Pulmonary artery endothelial cell (primary cell): ENCODE measurements around the gene CLEC18A. TPM values are rescaled to one million over a fixed set of nuclear protein-coding genes. Genes with fewer than 3 reads are reported as not detected.
"Not testable (repeated sequence)": the region's sequence is repeated elsewhere in the genome, so short reads cannot be mapped to it uniquely, and the experiment has no call there.

Experiments
- DNase-seq: peaks from one replicate; pipeline ENCODE4 v3.0.0-alpha.2; 2011; ENCODE audit warnings: low read depth, low spot score
- total RNA-seq: library from RNA; depleted of rRNA; stranded (reverse); fragments of >200 nt; gene quantifications from 2 replicates; pipeline ENCODE4 v1.2.3, GENCODE V29; 2014

The CLEC18A gene
- total RNA-seq, 1 donor from 2014 or later = 0.13 TPM

- DNase-seq = no peak
Measured at GRCh38 chr16:69930117-69930776, 20.9 kb upstream of the CLEC18A start.

GRCh38 chr16:69931631-69932030 is 19.5 kb upstream of the CLEC18A start:
- no peak for DNase-seq

DNA sequence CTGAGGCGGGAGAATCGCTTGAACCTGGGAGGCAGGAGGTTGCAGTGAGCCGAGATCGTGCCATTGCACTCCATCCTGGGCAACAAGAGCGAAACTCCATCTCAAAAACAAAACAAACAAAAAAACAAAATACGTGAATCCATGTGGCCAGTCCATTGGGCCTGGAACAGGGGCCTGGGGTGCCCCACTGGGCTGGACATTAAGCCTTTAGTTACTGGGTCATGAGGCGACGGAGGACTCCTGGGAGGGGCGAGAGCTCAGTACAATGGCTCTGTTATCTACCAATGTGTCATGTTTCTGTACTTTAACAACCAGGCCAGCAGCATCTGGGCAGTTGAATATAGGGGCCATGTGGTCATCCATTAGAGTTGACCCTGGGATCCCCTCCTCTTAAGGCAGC is 18.9 kb upstream of the CLEC18A start:
- DNase-seq = no peak

DNA sequence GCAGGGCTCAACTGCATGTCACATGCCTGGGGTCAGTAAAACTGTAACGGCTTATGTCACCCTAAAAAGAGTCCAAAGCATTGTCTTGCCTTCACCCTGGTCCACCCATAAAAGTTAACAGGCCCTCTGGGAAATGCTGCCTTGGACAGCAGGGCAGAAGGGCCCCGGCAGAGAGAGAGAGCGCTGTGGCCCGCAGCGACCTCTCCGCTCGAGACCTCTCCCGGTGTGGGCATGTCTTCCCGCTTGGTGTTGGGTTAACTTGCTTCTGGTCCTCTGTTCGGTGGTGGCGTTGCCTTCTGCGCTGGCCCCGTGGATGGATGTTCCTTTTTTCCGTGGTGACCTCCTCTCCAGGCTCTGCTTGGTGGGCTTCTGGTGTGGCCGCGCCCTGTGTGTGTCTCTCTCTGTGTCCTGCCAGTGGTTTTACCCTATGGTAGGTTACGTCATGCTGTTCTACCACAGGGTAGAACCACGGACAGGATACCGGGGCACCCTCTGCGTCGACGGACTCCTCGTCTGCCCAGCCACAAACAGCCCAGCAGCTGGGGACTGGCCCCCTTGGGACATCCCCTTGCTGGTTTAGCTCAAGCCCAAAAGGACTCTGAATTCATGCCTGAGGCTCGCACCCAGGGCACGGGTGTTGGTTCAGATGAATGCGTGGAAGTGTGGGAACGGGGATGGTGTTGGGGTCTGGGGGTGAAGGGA is 18.3 kb upstream of the CLEC18A start:
- no peak for DNase-seq

DNA sequence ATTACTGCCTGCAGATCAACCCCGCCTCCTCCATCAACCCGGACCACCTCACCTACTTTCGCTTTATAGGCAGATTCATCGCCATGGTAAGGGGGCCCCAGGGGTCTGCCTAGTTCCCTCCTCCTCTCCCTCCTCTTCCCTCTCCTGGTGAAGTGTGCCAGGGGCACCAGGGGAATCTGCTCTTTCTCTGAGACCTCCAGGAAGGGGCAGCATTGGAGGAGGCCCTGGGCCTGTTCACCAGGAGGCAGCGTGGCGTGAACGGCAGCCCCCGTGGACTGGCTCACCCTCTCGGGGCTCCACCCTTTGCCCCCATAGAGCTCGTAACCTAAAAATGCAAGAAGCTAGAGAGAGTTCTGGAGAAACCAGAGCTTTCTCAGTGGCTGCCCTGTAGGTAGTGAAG is 17.1 kb upstream of the CLEC18A start:
- DNase-seq = no peak

- DNase-seq = no peak
Measured at GRCh38 chr16:69934751-69935150, 16.4 kb upstream of the CLEC18A start.

- no peak for DNase-seq
Measured at GRCh38 chr16:69935278-69935711, 15.8 kb upstream of the CLEC18A start.

GRCh38 chr16:69935740-69936139 is 15.4 kb upstream of the CLEC18A start:
- no peak for DNase-seq

- DNase-seq = no peak
Measured at GRCh38 chr16:69936252-69936651, 14.9 kb upstream of the CLEC18A start.

GRCh38 chr16:69936751-69937211 is 14.4 kb upstream of the CLEC18A start:
- DNase-seq = no peak

GRCh38 chr16:69937465-69937951 is 13.6 kb upstream of the CLEC18A start:
- DNase-seq = no peak

- DNase-seq = no peak
Measured at GRCh38 chr16:69938981-69939820, 11.9 kb upstream of the CLEC18A start.

- DNase-seq = no peak
Measured at GRCh38 chr16:69939821-69940585, 11.1 kb upstream of the CLEC18A start.

DNA sequence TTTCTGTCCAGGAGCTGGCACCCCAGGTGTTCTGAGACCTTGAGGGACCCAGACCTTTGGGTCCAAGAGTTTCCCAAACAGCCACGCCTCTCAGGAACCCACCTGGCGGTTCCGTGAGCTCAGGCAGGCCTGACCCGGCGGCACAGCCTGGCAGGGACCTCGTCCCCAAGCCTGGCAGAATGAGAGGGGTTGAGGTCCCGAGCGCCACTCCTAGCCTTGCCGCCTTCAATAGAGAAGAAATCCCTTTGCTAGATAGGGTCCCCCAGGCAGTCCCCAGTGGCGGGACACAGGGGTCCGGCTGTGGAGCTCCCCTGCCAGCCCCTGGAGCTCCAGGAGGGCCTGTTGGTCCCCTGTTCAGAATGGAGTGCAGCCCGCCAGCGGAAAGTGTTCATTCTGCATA is 10.5 kb upstream of the CLEC18A start:
- no peak for DNase-seq

- no peak for DNase-seq
Measured at GRCh38 chr16:69941251-69942098, 9.7 kb upstream of the CLEC18A start.

- no peak for DNase-seq
Measured at GRCh38 chr16:69942099-69942491, 9.0 kb upstream of the CLEC18A start.

GRCh38 chr16:69942627-69943170 is 8.4 kb upstream of the CLEC18A start:
- DNase-seq = no peak

- not testable (repeated sequence) for DNase-seq
Measured at GRCh38 chr16:69943241-69944036, 7.7 kb upstream of the CLEC18A start.

GRCh38 chr16:69950411-69950810 is 723 bp upstream of the CLEC18A start:
- DNase-seq = not testable (repeated sequence)
